H1 (cell line): ENCODE results near the gene COIL. TPM values are rescaled to one million over a fixed set of nuclear protein-coding genes. Genes with fewer than 3 reads are reported as not detected.

Experiments
- ASH2L ChIP-seq: fragments of 200-600, 300-600 bp; sonication (generic); IDR thresholded peaks from one replicate; pipeline ENCODE4 v1.7.1; 2017; ENCODE audit warnings: low read length
- CREB1 ChIP-seq: IDR thresholded peaks from 2 replicates; pipeline ENCODE4 v1.6.1; 2012; ENCODE audit warnings: inconsistent platforms
- EGR1 ChIP-seq: IDR thresholded peaks from 2 replicates; pipeline ENCODE4 v1.6.1; 2011; ENCODE audit warnings: low read depth, low read length, borderline replicate concordance
- HDAC2 ChIP-seq, 2 experiments: fragments of 300-600 bp in 1 of 2; sonication (generic) in 1 of 2; IDR thresholded peaks; 2 replicates each; pipeline ENCODE4 v1.6.1; 2011 to 2012; ENCODE audit warnings: low read depth in 2 of 2, low read length in 2 of 2, mild to moderate bottlenecking in 2 of 2, moderate library complexity in 2 of 2, borderline replicate concordance in 1 of 2, inconsistent platforms in 1 of 2
- JUND ChIP-seq: IDR thresholded peaks from 2 replicates; pipeline ENCODE4 v1.6.1; 2011; ENCODE audit warnings: mild to moderate bottlenecking, improper control_type of control experiment, low read length
- NRF1 ChIP-seq: IDR thresholded peaks from 2 replicates; pipeline ENCODE4 v1.6.1; 2011; ENCODE audit warnings: mild to moderate bottlenecking, low read depth, low read length, improper control_type of control experiment
- POLR2A ChIP-seq, 2 experiments: IDR thresholded peaks; 1 replicate in 1 of 2; 2 replicates in 1 of 2; pipeline ENCODE4 v1.6.1; 2011; ENCODE audit warnings: low read depth in 2 of 2, low read length in 2 of 2, mild to moderate bottlenecking in 2 of 2; ENCODE audit errors: control extremely low read depth in 1 of 2
- POU5F1 ChIP-seq: IDR thresholded peaks from 2 replicates; pipeline ENCODE4 v1.6.1; 2011; ENCODE audit warnings: low read depth, mild to moderate bottlenecking, low read length, moderate library complexity
- RXRA ChIP-seq: IDR thresholded peaks from 2 replicates; pipeline ENCODE4 v1.6.1; 2011; ENCODE audit warnings: low read depth, mild to moderate bottlenecking, low read length, moderate library complexity; ENCODE audit not compliant: insufficient read depth
- SP2 ChIP-seq: IDR thresholded peaks from 2 replicates; pipeline ENCODE4 v1.6.1; 2012; ENCODE audit warnings: mild to moderate bottlenecking, low read length, inconsistent platforms
- SP4 ChIP-seq: IDR thresholded peaks from 2 replicates; pipeline ENCODE4 v1.6.1; 2012; ENCODE audit warnings: low read length, inconsistent platforms
- TAF7 ChIP-seq: optimal IDR thresholded peaks from 2 replicates; pipeline ENCODE3; 2011; ENCODE audit warnings: low read depth, mild to moderate bottlenecking, inconsistent platforms, low read length, moderate library complexity, borderline replicate concordance
- TEAD4 ChIP-seq: IDR thresholded peaks from 2 replicates; pipeline ENCODE4 v1.6.1; 2012; ENCODE audit warnings: low read depth, low read length, inconsistent platforms, mixed read lengths
- YY1 ChIP-seq: IDR thresholded peaks from 2 replicates; pipeline ENCODE4 v1.6.1; 2011; ENCODE audit warnings: low read depth, mild to moderate bottlenecking, low read length
- polyA plus RNA-seq, 7 experiments: library from polyadenylated mRNA; depleted of rRNA in 3 of 7; stranded (reverse) in 5 of 7; unstranded in 2 of 7; fragments of >200 nt in 5 of 7; fragments of 200-250 nt in 2 of 7; gene quantifications; 1 replicate in 5 of 7; 2 replicates in 1 of 7; 4 replicates in 1 of 7; pipeline versions ENCODE4 v1.2.1 to v1.2.3, GENCODE V29; 2011 to 2013; ENCODE audit warnings: missing spikeins in 2 of 7, mixed read lengths in 2 of 7
- total RNA-seq: library from RNA; stranded (reverse); fragmentation: NEBNext Ultra II Directional; extraction: Animal tissue kit (Norgen Biotek cat#: 25700); gene quantifications from 2 replicates; pipeline ENCODE4 v1.2.1, GENCODE V29; 2021
- TF ChIP-seq, protein P1 (sequence below): IDR thresholded peaks from 2 replicates; pipeline ENCODE4 v1.6.1; 2012; ENCODE audit warnings: low read length, inconsistent platforms
- TF ChIP-seq, protein P2 (sequence below), 3 experiments: IDR thresholded peaks; 1 replicate in 2 of 3; 2 replicates in 1 of 3; pipeline versions ENCODE4 v1.5.1 to v1.6.1; 2011; ENCODE audit warnings: low read length in 3 of 3, mild to moderate bottlenecking in 3 of 3, inconsistent platforms in 2 of 3, low read depth in 1 of 3, moderate library complexity in 1 of 3; ENCODE audit not compliant: insufficient read depth in 1 of 3; ENCODE audit errors: control extremely low read depth in 1 of 3
- TF ChIP-seq, protein P3 (sequence below): IDR thresholded peaks from 2 replicates; pipeline ENCODE4 v1.6.1; 2012; ENCODE audit warnings: inconsistent platforms
- TF ChIP-seq, protein P4 (sequence below): IDR thresholded peaks from 2 replicates; pipeline ENCODE4 v1.6.1; 2012; ENCODE audit warnings: inconsistent platforms

COIL gene
- total and polyA plus RNA-seq, 2 of the 8 experiments (the other 6 are each of a cell fraction or from before 2014, with no cell fraction given) = 5.2 to 23.6 TPM

DNA sequence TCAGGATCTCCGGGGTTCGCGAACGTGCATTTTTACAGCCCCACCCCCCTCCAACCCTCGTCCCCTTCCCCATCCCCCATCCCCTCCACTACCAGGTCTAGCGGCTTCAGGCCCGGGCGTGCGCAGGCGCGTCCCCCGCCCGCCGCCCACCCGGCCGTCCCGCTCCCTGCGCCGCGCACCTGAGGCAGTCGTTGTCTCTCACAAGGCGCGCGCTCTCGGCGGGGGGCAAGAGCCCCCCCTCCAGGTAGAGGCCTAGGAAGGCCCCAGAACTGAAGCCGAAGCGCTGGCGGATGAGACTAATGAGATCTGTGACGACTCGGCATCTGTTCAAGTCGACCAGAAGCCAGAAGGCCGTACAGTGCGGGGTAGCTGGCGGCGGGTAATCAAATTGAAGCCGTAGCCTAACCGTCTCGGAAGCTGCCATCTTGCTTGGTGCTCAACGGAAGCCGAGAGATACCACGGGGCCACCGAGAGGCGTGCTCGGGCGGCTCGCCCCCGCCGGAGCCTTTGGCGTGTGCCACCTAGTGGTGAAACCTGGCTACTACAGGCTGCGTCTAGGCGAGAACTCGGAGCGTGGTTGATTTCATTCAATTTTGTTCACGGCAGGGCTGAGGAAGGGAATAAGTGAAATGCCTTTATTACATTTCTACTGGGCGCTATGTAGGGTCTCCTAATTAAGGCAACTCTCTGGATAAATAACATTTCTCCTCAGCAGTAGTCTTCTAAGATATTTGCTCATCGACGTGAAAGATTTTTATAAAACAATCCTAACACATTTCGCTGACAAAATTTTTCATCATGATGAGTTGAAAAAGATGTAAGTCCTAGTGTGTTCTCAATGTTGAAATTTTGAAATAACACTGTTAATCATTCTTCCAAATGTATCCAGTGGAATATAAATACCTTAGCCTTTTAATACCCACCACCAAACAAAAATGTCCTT lies at the start of gene COIL (continued):
- TF ChIP-seq, protein P1, sequence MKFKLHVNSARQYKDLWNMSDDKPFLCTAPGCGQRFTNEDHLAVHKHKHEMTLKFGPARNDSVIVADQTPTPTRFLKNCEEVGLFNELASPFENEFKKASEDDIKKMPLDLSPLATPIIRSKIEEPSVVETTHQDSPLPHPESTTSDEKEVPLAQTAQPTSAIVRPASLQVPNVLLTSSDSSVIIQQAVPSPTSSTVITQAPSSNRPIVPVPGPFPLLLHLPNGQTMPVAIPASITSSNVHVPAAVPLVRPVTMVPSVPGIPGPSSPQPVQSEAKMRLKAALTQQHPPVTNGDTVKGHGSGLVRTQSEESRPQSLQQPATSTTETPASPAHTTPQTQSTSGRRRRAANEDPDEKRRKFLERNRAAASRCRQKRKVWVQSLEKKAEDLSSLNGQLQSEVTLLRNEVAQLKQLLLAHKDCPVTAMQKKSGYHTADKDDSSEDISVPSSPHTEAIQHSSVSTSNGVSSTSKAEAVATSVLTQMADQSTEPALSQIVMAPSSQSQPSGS = 0 out of 2 replicates have a peak, but pooled peaks have one; percentile 58
- TF ChIP-seq HDAC2 (IDR thresholded peaks at IDR 0.05; ENCODE audit: borderline replicate concordance in 1 of 2, low read depth in 2 of 2, low read length in 2 of 2) (0 out of 4 replicates have a peak, but pooled peaks of 1 of the 2 experiments have one; percentile 42), YY1 (peak; percentile 95), SP4 (0 out of 2 replicates have a peak, but pooled peaks have one; percentile 64), JUND (no peak), EGR1 (peak; percentile 77; the same call in 1 of the 2 replicates), CREB1 (peak; percentile 32; the same call in 1 of the 2 replicates), ASH2L (peak; percentile 97), TEAD4 (no peak), TAF7 (peak; percentile 62), POU5F1 (no peak), SP2 (no peak), RXRA (no peak), POLR2A (IDR thresholded peaks at IDR 0.05; ENCODE audit: control extremely low read depth in 1 of 2, low read depth in 2 of 2, low read length in 2 of 2) (peak; percentile 89 to 94), NRF1 (peak; percentile 55)
- TF ChIP-seq, protein P2, sequence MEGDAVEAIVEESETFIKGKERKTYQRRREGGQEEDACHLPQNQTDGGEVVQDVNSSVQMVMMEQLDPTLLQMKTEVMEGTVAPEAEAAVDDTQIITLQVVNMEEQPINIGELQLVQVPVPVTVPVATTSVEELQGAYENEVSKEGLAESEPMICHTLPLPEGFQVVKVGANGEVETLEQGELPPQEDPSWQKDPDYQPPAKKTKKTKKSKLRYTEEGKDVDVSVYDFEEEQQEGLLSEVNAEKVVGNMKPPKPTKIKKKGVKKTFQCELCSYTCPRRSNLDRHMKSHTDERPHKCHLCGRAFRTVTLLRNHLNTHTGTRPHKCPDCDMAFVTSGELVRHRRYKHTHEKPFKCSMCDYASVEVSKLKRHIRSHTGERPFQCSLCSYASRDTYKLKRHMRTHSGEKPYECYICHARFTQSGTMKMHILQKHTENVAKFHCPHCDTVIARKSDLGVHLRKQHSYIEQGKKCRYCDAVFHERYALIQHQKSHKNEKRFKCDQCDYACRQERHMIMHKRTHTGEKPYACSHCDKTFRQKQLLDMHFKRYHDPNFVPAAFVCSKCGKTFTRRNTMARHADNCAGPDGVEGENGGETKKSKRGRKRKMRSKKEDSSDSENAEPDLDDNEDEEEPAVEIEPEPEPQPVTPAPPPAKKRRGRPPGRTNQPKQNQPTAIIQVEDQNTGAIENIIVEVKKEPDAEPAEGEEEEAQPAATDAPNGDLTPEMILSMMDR (IDR thresholded peaks at IDR 0.05; ENCODE audit: control extremely low read depth in 1 of 3, insufficient read depth in 1 of 3, low read depth in 1 of 3, low read length in 3 of 3) = peak; percentile 90 to 98 (median 93)
- TF ChIP-seq, protein P3, sequence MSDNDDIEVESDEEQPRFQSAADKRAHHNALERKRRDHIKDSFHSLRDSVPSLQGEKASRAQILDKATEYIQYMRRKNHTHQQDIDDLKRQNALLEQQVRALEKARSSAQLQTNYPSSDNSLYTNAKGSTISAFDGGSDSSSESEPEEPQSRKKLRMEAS = peak; percentile 85; the same call in 1 of the 2 replicates
- TF ChIP-seq, protein P4, sequence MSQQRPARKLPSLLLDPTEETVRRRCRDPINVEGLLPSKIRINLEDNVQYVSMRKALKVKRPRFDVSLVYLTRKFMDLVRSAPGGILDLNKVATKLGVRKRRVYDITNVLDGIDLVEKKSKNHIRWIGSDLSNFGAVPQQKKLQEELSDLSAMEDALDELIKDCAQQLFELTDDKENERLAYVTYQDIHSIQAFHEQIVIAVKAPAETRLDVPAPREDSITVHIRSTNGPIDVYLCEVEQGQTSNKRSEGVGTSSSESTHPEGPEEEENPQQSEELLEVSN = peak; percentile 56; the same call in 1 of the 2 replicates
